ENCODE measurements around the gene SH3PXD2A. TPM values are rescaled to one million over a fixed set of nuclear protein-coding genes. Genes with fewer than 3 reads are reported as not detected.

The SH3PXD2A gene
- total and polyA plus RNA-seq, 10 of the 15 experiments (the other 5 are each of a cell fraction or from before 2014, with no cell fraction given): 0.63 to 14.0 (median 4.4) TPM

DNA sequence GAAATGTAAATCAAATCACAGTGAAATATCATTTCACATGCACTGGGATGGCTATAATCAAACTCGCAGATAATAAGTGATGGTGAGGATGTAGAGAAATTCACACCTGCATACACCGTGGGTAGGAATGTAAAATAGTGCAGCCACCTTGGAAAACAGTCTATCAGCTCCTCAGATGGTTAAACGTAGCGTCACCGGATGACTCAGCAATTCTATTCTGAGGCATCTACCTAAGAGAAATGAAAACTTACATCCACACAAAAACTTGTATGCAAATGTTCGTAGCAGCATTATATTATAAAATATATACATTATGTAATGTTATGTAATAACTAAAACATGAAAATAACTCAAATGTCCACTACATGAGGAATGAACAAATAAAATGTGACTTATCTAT lies 38.9 kb downstream of the SH3PXD2A start:
- SMC1A ChIA-PET (ENCODE audit: uncharacterized antibody, unreplicated experiment): no interaction called here
- DNase-seq (ENCODE audit: low read depth, low spot score) (no peak), FAIRE-seq (peak; percentile 59), ATAC-seq (peak; percentile 55)
- in situ Hi-C loops (cut with MboI) (no loop called here), intact Hi-C loops (cut with micrococcal nuclease; ENCODE audit: unreplicated experiment) (no loop called here)
- Histone ChIP-seq H3K4me3 (no peak overlapping the region), H3K27me3 (replicated peaks in 1 of 2; ENCODE audit: control insufficient read depth in 2 of 2, insufficient read depth in 2 of 2, low read length in 1 of 2) (no peaks in the 10 kb centered on the region; a peak in 1 of 4 replicates), H3K4me2 (ENCODE audit: control insufficient read depth, insufficient read depth) (0 out of 2 replicates have a peak overlapping the region, but pooled peaks have one; percentile 33), H3K36me3 (ENCODE audit: control insufficient read depth in 2 of 2, insufficient read depth in 2 of 2, low read length in 1 of 2) (no peaks in the 10 kb centered on the region), H2AFZ (ENCODE audit: control insufficient read depth, low read depth, low read length) (no peak overlapping the region), H3K79me2 (ENCODE audit: control insufficient read depth, insufficient read depth, low read length) (no peaks in the 10 kb centered on the region), H3K9me3 (replicated peaks; ENCODE audit: control insufficient read depth, insufficient read depth, low read length) (no peaks in the 10 kb centered on the region), H3K27ac (ENCODE audit: control insufficient read depth, insufficient read depth) (no peak overlapping the region), H3K9ac (ENCODE audit: control insufficient read depth, insufficient read depth, low read length) (no peak overlapping the region), H4K20me1 (ENCODE audit: control insufficient read depth, insufficient read depth) (no peaks in the 10 kb centered on the region), H3K4me1 (ENCODE audit: control insufficient read depth, insufficient read depth, low read length) (peaks cover 4% of the 10 kb centered on the region; the same call in 1 of the 2 replicates)
- 34% methylated on average over 6 of the region's 6 CpGs for WGBS (ENCODE audit: insufficient coverage, insufficient replicate concordance, low lambda C conversion rate, missing lambda C conversion rate)
- POLR2A ChIA-PET: no interaction called here
- RAD21 ChIA-PET (ENCODE audit: unreplicated experiment): interaction anchor here (0.6 kb wide), 1 partner anchor 274 kb away, joined by 3 read pairs; no protein-coding TSS in a partner anchor
- peak; percentile 44; the same call in 1 of the 2 replicates for TF ChIP-seq CREB1 (IDR thresholded peaks at IDR 0.05; ENCODE audit: low read depth)
- TF ChIP-seq SUPT20H (IDR thresholded peaks at IDR 0.05; ENCODE audit: borderline replicate concordance, control insufficient read depth, low read depth, low read length): no peak
- TF ChIP-seq ZSCAN29 (IDR thresholded peaks at IDR 0.05): no peak
- TF ChIP-seq BACH1 (IDR thresholded peaks at IDR 0.05; ENCODE audit: borderline replicate concordance): peak; percentile 92
- TF ChIP-seq MEF2A (IDR thresholded peaks at IDR 0.05; ENCODE audit: insufficient read depth, low read depth, low read length): peak; percentile 64; the same call in 1 of the 2 replicates
- TF ChIP-seq, protein P1, sequence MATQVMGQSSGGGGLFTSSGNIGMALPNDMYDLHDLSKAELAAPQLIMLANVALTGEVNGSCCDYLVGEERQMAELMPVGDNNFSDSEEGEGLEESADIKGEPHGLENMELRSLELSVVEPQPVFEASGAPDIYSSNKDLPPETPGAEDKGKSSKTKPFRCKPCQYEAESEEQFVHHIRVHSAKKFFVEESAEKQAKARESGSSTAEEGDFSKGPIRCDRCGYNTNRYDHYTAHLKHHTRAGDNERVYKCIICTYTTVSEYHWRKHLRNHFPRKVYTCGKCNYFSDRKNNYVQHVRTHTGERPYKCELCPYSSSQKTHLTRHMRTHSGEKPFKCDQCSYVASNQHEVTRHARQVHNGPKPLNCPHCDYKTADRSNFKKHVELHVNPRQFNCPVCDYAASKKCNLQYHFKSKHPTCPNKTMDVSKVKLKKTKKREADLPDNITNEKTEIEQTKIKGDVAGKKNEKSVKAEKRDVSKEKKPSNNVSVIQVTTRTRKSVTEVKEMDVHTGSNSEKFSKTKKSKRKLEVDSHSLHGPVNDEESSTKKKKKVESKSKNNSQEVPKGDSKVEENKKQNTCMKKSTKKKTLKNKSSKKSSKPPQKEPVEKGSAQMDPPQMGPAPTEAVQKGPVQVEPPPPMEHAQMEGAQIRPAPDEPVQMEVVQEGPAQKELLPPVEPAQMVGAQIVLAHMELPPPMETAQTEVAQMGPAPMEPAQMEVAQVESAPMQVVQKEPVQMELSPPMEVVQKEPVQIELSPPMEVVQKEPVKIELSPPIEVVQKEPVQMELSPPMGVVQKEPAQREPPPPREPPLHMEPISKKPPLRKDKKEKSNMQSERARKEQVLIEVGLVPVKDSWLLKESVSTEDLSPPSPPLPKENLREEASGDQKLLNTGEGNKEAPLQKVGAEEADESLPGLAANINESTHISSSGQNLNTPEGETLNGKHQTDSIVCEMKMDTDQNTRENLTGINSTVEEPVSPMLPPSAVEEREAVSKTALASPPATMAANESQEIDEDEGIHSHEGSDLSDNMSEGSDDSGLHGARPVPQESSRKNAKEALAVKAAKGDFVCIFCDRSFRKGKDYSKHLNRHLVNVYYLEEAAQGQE (IDR thresholded peaks at IDR 0.05; ENCODE audit: low read depth, low read length): no peak
- no peak for TF ChIP-seq KLF5 (IDR thresholded peaks at IDR 0.05; ENCODE audit: partially characterized antibody)
- TF ChIP-seq PAX5 (IDR thresholded peaks at IDR 0.05; ENCODE audit: borderline replicate concordance, low read depth, low read length): no peak
- TF ChIP-seq CREM (IDR thresholded peaks at IDR 0.05; ENCODE audit: low read depth): 0 out of 2 replicates have a peak, but pooled peaks have one; percentile 15
- no peak for TF ChIP-seq SREBF2 (IDR thresholded peaks at IDR 0.05; ENCODE audit: low read length)
- peak; percentile 53; the same call in 1 of the 2 replicates for TF ChIP-seq JUNB (IDR thresholded peaks at IDR 0.05)
- no peak for TF ChIP-seq SIN3A (IDR thresholded peaks at IDR 0.05; ENCODE audit: low read depth, low read length)
- no peak for TF ChIP-seq BCL11A (IDR thresholded peaks at IDR 0.05; ENCODE audit: low read depth, low read length)
- TF ChIP-seq BMI1 (IDR thresholded peaks at IDR 0.05; ENCODE audit: borderline replicate concordance): no peak
- BruUV-seq (replicated peaks): no TSS peak
- CTCF ChIA-PET: interaction anchor here (0.6 kb wide), 1 partner anchor 290 kb away, joined by 3 read pairs; no protein-coding TSS in a partner anchor

All from GM12878 (cell line).